Lower leg skin (tissue), 3 donors: ENCODE results near the gene C16orf78.

Experiments used
- CTCF ChIP-seq, 3 donors: fragments of 450-650 bp; IDR thresholded peaks; one replicate each; pipeline ENCODE4 v1.5.1; 2016; ENCODE audit warnings: antibody characterized with exemption in 3 of 3, mild to moderate bottlenecking in 3 of 3, moderate library complexity in 2 of 3
- POLR2A ChIP-seq, 2 donors: fragments of 450-650 bp; IDR thresholded peaks; one replicate each; pipeline ENCODE4 v1.6.1; 2016 to 2017; ENCODE audit warnings: antibody characterized with exemption in 2 of 2, mild to moderate bottlenecking in 1 of 2, moderate library complexity in 1 of 2

- TF ChIP-seq CTCF (IDR thresholded peaks at IDR 0.05): no peak
- TF ChIP-seq POLR2A (IDR thresholded peaks at IDR 0.05): no peak
Measured at GRCh38 chr16:49437344-49437743, 63.7 kb downstream of the C16orf78 start.
